ENCODE data around the gene RNPS1.

- TF ChIP-seq TAF1 (IDR thresholded peaks at IDR 0.05; ENCODE audit: low read depth) (no peak), POLR2AphosphoS5 (IDR thresholded peaks at IDR 0.05) (no peak), EZH2 (IDR thresholded peaks at IDR 0.05; ENCODE audit: borderline replicate concordance, insufficient read depth, low read length, poor library complexity, severe bottlenecking) (no peak), EP300 (conservative IDR thresholded peaks at IDR 0.05; ENCODE audit: poor library complexity, severe bottlenecking) (no peak), RAD21 (conservative IDR thresholded peaks at IDR 0.05) (no peak), MXI1 (conservative IDR thresholded peaks at IDR 0.05; ENCODE audit: poor library complexity, severe bottlenecking) (no peak)
- TF ChIP-seq, protein P1, sequence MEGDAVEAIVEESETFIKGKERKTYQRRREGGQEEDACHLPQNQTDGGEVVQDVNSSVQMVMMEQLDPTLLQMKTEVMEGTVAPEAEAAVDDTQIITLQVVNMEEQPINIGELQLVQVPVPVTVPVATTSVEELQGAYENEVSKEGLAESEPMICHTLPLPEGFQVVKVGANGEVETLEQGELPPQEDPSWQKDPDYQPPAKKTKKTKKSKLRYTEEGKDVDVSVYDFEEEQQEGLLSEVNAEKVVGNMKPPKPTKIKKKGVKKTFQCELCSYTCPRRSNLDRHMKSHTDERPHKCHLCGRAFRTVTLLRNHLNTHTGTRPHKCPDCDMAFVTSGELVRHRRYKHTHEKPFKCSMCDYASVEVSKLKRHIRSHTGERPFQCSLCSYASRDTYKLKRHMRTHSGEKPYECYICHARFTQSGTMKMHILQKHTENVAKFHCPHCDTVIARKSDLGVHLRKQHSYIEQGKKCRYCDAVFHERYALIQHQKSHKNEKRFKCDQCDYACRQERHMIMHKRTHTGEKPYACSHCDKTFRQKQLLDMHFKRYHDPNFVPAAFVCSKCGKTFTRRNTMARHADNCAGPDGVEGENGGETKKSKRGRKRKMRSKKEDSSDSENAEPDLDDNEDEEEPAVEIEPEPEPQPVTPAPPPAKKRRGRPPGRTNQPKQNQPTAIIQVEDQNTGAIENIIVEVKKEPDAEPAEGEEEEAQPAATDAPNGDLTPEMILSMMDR (IDR thresholded peaks at IDR 0.05; ENCODE audit: poor library complexity, severe bottlenecking) = no peak
- TF ChIP-seq, protein P2, sequence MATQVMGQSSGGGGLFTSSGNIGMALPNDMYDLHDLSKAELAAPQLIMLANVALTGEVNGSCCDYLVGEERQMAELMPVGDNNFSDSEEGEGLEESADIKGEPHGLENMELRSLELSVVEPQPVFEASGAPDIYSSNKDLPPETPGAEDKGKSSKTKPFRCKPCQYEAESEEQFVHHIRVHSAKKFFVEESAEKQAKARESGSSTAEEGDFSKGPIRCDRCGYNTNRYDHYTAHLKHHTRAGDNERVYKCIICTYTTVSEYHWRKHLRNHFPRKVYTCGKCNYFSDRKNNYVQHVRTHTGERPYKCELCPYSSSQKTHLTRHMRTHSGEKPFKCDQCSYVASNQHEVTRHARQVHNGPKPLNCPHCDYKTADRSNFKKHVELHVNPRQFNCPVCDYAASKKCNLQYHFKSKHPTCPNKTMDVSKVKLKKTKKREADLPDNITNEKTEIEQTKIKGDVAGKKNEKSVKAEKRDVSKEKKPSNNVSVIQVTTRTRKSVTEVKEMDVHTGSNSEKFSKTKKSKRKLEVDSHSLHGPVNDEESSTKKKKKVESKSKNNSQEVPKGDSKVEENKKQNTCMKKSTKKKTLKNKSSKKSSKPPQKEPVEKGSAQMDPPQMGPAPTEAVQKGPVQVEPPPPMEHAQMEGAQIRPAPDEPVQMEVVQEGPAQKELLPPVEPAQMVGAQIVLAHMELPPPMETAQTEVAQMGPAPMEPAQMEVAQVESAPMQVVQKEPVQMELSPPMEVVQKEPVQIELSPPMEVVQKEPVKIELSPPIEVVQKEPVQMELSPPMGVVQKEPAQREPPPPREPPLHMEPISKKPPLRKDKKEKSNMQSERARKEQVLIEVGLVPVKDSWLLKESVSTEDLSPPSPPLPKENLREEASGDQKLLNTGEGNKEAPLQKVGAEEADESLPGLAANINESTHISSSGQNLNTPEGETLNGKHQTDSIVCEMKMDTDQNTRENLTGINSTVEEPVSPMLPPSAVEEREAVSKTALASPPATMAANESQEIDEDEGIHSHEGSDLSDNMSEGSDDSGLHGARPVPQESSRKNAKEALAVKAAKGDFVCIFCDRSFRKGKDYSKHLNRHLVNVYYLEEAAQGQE (IDR thresholded peaks at IDR 0.05; ENCODE audit: borderline replicate concordance) = no peak
These were observed 60.1 kb downstream of the RNPS1 start for GRCh38 chr16:2207872-2208271.
